HepG2 (cell line): ENCODE results near the gene GRAMD4. TPM values are rescaled to one million over a fixed set of nuclear protein-coding genes. Genes with fewer than 3 reads are reported as not detected.
A peak's percentile ranks its signal among the peaks of the same experiment; 100 is the strongest.

Experiments
- ATAC-seq: fragments of 200-7000 bp; cut with Tn5 transposase; 3 replicates; pipeline ENCODE4 v1.9.1; 2020; ENCODE audit warnings: mild to moderate bottlenecking, moderate library complexity
- BruUV-seq: library from RNA; stranded (reverse); fragments of 400-500 nt; replicated peaks from 2 replicates; lab custom pipeline; 2021; lab: Mats Ljungman, UMichigan
- CTCF ChIA-PET: fragments of 300-600 bp; formaldehyde crosslinking; extraction: SDS; loops from one replicate; lab custom pipeline; 2021; ENCODE audit warnings: low total read pairs, inconsistent platforms, low intra/inter-chr PET ratio; lab: Yijun Ruan, JAX
- POLR2A ChIA-PET: fragments of 350-600 bp; sonication (Branson Sonifier 250); formaldehyde crosslinking; loops from one replicate; lab custom pipeline; 2020; ENCODE audit warnings: antibody characterized with exemption, inconsistent platforms; lab: Yijun Ruan, JAX
- DNase-seq: peaks from one replicate; pipeline ENCODE4 v3.0.0-alpha.2; 2015; ENCODE audit warnings: low spot score
- FAIRE-seq: peaks from 3 replicates; lab custom pipeline; 2011; peaks lifted over from hg19 to GRCh38; lab: Jason Lieb, UNC
- H2AFZ ChIP-seq: one replicate; pipeline ENCODE4 v1.6.1; 2011; ENCODE audit warnings: low read length, inconsistent platforms
- H3K27ac ChIP-seq: fragments of 300-600 bp; 3 replicates; pipeline ENCODE4 v1.8.0; 2011; ENCODE audit warnings: mixed run types, mild to moderate bottlenecking, mixed read lengths, low read length, inconsistent platforms; ENCODE audit not compliant: insufficient read depth; ENCODE audit errors: extremely low read length
- H3K27me3 ChIP-seq, 2 experiments: fragments of 200-600 bp in 1 of 2; 2 replicates in 1 of 2; 3 replicates in 1 of 2; pipeline versions ENCODE4 v1.6.0 to v1.8.0; 2011; ENCODE audit warnings: low read length in 2 of 2, mild to moderate bottlenecking in 2 of 2, moderate library complexity in 2 of 2, inconsistent platforms in 1 of 2; ENCODE audit not compliant: insufficient read depth in 2 of 2, control insufficient read depth in 1 of 2
- H3K36me3 ChIP-seq, 2 experiments: fragments of 200-600 bp in 1 of 2; replicated peaks in 1 of 2; 2 replicates in 1 of 2; 3 replicates in 1 of 2; pipeline versions ENCODE4 v1.5.1 to v1.8.0; 2011; ENCODE audit warnings: low read length in 2 of 2, inconsistent platforms in 1 of 2; ENCODE audit not compliant: insufficient read depth in 2 of 2, control insufficient read depth in 1 of 2
- H3K4me1 ChIP-seq: 2 replicates; pipeline ENCODE4 v1.5.1; 2012; ENCODE audit warnings: low read length, inconsistent platforms; ENCODE audit not compliant: insufficient read depth
- H3K4me2 ChIP-seq: 2 replicates; pipeline ENCODE4 v1.6.0; 2011; ENCODE audit warnings: low read depth, low read length, inconsistent platforms
- H3K4me3 ChIP-seq, 3 experiments: fragments of 200-600 bp in 1 of 3; sonication (generic), shearing (Covaris generic) in 1 of 3; replicated peaks in 1 of 3; 2 replicates each; pipeline ENCODE4 v1.5.1; 2011 to 2016; ENCODE audit warnings: low read length in 3 of 3, inconsistent platforms in 2 of 3, low read depth in 2 of 3, mild to moderate bottlenecking in 2 of 3, control low read depth in 1 of 3, mixed read lengths in 1 of 3; ENCODE audit not compliant: insufficient read depth in 1 of 3
- H3K79me2 ChIP-seq: one replicate; pipeline ENCODE4 v1.6.1; 2011; ENCODE audit warnings: low read length, inconsistent platforms; ENCODE audit not compliant: insufficient read depth
- H3K9ac ChIP-seq: 2 replicates; pipeline ENCODE4 v1.6.0; 2011; ENCODE audit warnings: mild to moderate bottlenecking, low read depth, low read length, inconsistent platforms; ENCODE audit not compliant: insufficient read depth
- H3K9me3 ChIP-seq: 2 replicates; pipeline ENCODE4 v1.5.1; 2012; ENCODE audit warnings: mild to moderate bottlenecking, low read length
- H4K20me1 ChIP-seq: 2 replicates; pipeline ENCODE4 v1.6.0; 2011; ENCODE audit warnings: inconsistent platforms, mild to moderate bottlenecking, low read length, moderate library complexity; ENCODE audit not compliant: insufficient read depth
- BHLHE40 ChIP-seq: IDR thresholded peaks from 2 replicates; pipeline ENCODE4 v1.6.1; 2011; ENCODE audit warnings: low read length, improper control_type of control experiment
- MED13 ChIP-seq: sonication (generic); formaldehyde crosslinking; IDR thresholded peaks from 2 replicates; pipeline ENCODE4 v1.5.0; 2020; ENCODE audit warnings: missing genetic modification reagents
- SP1 ChIP-seq, 2 experiments: fragments of 450-650 bp in 1 of 2; sonication (generic) in 1 of 2; formaldehyde crosslinking in 1 of 2; IDR thresholded peaks; 2 replicates each; pipeline versions ENCODE4 v1.4.0 to v1.6.1; 2016 to 2020; ENCODE audit warnings: missing genetic modification reagents in 1 of 2
- TARDBP ChIP-seq: sonication (generic); formaldehyde crosslinking; IDR thresholded peaks from 2 replicates; pipeline ENCODE4 v1.8.0; 2022; ENCODE audit warnings: mild to moderate bottlenecking, missing genetic modification reagents
- TBP ChIP-seq: sonication (generic); formaldehyde crosslinking; IDR thresholded peaks from 2 replicates; pipeline ENCODE4 v1.5.0; 2020; ENCODE audit warnings: missing genetic modification reagents
- ZFP37 ChIP-seq: sonication (generic); formaldehyde crosslinking; IDR thresholded peaks from 2 replicates; pipeline ENCODE4 v1.4.0; 2020; ENCODE audit warnings: missing genetic modification reagents, borderline replicate concordance
- ZFP62 ChIP-seq: sonication (generic); formaldehyde crosslinking; IDR thresholded peaks from 2 replicates; pipeline ENCODE4 v1.4.0; 2020; ENCODE audit warnings: missing genetic modification reagents
- ZIK1 ChIP-seq: sonication (generic); formaldehyde crosslinking; IDR thresholded peaks from 2 replicates; pipeline ENCODE4 v1.5.0; 2020; ENCODE audit warnings: mild to moderate bottlenecking, low read depth, missing genetic modification reagents, borderline replicate concordance
- ZNF136 ChIP-seq: sonication (generic); formaldehyde crosslinking; IDR thresholded peaks from 2 replicates; pipeline ENCODE4 v1.8.1; 2022; ENCODE audit warnings: low read depth, mild to moderate bottlenecking, moderate library complexity, missing genetic modification reagents
- ZNF256 ChIP-seq: sonication (generic); formaldehyde crosslinking; conservative IDR thresholded peaks from 2 replicates; pipeline ENCODE4 v1.4.0; 2020; ENCODE audit warnings: missing genetic modification reagents
- ZNF296 ChIP-seq: sonication (generic); formaldehyde crosslinking; conservative IDR thresholded peaks from 2 replicates; pipeline ENCODE4 v1.5.0; 2020; ENCODE audit warnings: mild to moderate bottlenecking, missing genetic modification reagents
- ZNF3 ChIP-seq: IDR thresholded peaks from 2 replicates; pipeline ENCODE4 v1.7.0; 2017; ENCODE audit warnings: inconsistent platforms
- ZNF329 ChIP-seq: sonication (generic); formaldehyde crosslinking; IDR thresholded peaks from 2 replicates; pipeline ENCODE4 v1.9.0; 2021; ENCODE audit warnings: low read depth, mild to moderate bottlenecking, missing genetic modification reagents
- ZNF382 ChIP-seq: sonication (generic); formaldehyde crosslinking; IDR thresholded peaks from 2 replicates; pipeline ENCODE4 v1.5.0; 2020; ENCODE audit warnings: missing genetic modification reagents, mild to moderate bottlenecking, borderline replicate concordance
- ZNF550 ChIP-seq: sonication (generic); formaldehyde crosslinking; IDR thresholded peaks from 2 replicates; pipeline ENCODE4 v1.4.0; 2020; ENCODE audit warnings: mild to moderate bottlenecking, missing genetic modification reagents, borderline replicate concordance
- ZNF614 ChIP-seq: IDR thresholded peaks from 2 replicates; pipeline ENCODE4 v1.6.1; 2018; ENCODE audit warnings: missing biosample characterization, missing genetic modification reagents, inconsistent platforms, borderline replicate concordance
- ZNF746 ChIP-seq: sonication (generic); formaldehyde crosslinking; IDR thresholded peaks from 2 replicates; pipeline ENCODE4 v1.8.0; 2022; ENCODE audit warnings: mild to moderate bottlenecking, missing genetic modification reagents
- ZNF749 ChIP-seq: sonication (generic); formaldehyde crosslinking; IDR thresholded peaks from 2 replicates; pipeline ENCODE4 v1.8.0; 2022; ENCODE audit warnings: mild to moderate bottlenecking, missing genetic modification reagents, moderate library complexity, borderline replicate concordance
- WGBS: methylation state at CpG from one replicate; pipeline ENCODE4 v1.1.6; 2017; ENCODE audit warnings: low lambda C conversion rate; 5-methylcytosine and 5-hydroxymethylcytosine counted together
- in situ Hi-C: cut with HindIII; loops from 2 replicates; pipeline ENCODE4 v1.10.0; 2017; ENCODE audit warnings: low pct_unique_long_range_greater_than_20kb; ENCODE audit not compliant: extremely low pct_ligation_motif_present
- intact Hi-C: fragments of 100-400 bp; cut with micrococcal nuclease; formaldehyde crosslinking; loops from one replicate; pipeline ENCODE4 v1.10.0; 2022; ENCODE audit not compliant: unreplicated experiment
- polyA plus RNA-seq, 8 experiments: library from polyadenylated mRNA; depleted of rRNA in 3 of 8; stranded (reverse) in 7 of 8; unstranded in 1 of 8; fragments of >200 nt; fragmentation: Illumina TruSeq in 4 of 8; extraction: Trizol in 4 of 8; gene quantifications; 2 replicates each; pipeline versions ENCODE4 v1.2.1 to v1.2.3, GENCODE V29; 2011 to 2016; ENCODE audit warnings: low read depth in 4 of 8, missing spikeins in 1 of 8, mixed read lengths in 1 of 8; ENCODE audit not compliant: insufficient read depth in 1 of 8
- total RNA-seq, 5 experiments: library from RNA; depleted of rRNA; stranded (reverse); fragments of >200 nt; fragmentation: Illumina TruSeq; extraction: Trizol; gene quantifications; 2 replicates each; pipeline ENCODE4 v1.2.3, GENCODE V29; 2016; ENCODE audit warnings: low read depth in 1 of 5
- TF ChIP-seq, protein P1 (sequence below): sonication (generic); formaldehyde crosslinking; IDR thresholded peaks from 2 replicates; pipeline ENCODE4 v1.9.0; 2021; ENCODE audit warnings: missing genetic modification reagents, mild to moderate bottlenecking, borderline replicate concordance
- TF ChIP-seq, protein P2 (sequence below): sonication (generic); formaldehyde crosslinking; IDR thresholded peaks from 2 replicates; pipeline ENCODE4 v1.8.0; 2023; ENCODE audit warnings: mild to moderate bottlenecking, missing genetic modification reagents
- TF ChIP-seq, protein P3 (sequence below): sonication (generic); formaldehyde crosslinking; IDR thresholded peaks from 2 replicates; pipeline ENCODE4 v1.8.1; 2022; ENCODE audit warnings: mild to moderate bottlenecking, missing genetic modification reagents

Gene GRAMD4
- total and polyA plus RNA-seq, 2 of the 13 experiments (the other 11 are each of a cell fraction or from before 2014, with no cell fraction given), result 15.2 to 15.7 TPM

DNA sequence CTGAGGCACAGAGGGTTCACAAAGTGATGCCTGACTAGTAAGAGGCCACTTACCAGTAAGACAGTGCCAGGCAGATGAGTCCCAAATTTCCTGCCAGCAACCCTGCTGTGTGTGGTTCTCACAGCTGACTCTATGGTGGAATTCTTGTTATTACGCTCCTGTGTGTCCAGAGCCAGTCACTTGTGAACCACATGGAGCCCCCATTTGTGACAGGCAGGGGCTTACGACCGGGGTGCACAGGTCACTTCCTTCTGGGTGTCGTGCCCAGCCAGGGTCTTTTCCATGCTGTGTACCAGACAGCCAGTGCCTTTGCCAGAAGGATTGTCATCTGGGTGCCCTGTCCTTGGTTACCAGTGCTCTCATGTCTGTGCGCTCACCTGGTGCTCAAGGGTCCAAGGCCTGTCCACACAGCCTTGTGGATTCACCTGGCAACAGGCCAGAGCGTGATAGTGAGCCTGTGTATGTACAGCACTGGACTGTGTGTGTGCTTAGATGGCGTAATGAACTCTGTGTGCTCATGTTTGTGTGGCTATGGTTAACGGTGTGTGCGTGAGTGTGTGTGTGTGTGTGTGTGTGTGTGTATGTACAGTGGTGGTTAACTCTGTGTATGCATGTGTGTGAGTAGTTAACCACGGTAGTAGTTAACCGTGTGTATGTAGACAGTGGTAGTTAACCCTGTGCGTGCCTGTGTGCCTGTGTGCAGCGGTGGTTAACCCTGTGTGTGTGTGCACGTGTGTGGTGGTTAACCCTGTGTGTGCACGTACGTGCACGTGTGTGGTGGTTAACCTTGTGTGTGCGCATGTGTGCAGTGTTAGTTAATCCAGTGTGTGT is 18.6 kb downstream of the GRAMD4 start:
- no peaks in the 10 kb centered on the region for H3K36me3 ChIP-seq
- CTCF ChIA-PET, result no interaction called here
- peak overlapping the region; percentile 42 for H3K9ac ChIP-seq
- no peak overlapping the region for H2AFZ ChIP-seq
- peak; percentile 92 for ATAC-seq
- FAIRE-seq, result peak; percentile 99
- no peaks in the 10 kb centered on the region for H3K9me3 ChIP-seq
- WGBS, result 36% methylated on average over 9 of the region's 18 CpGs
- H3K27me3 ChIP-seq, result no peaks in the 10 kb centered on the region
- no peaks in the 10 kb centered on the region for H3K79me2 ChIP-seq
- peak overlapping the region; percentile 68 for H3K4me2 ChIP-seq
- peak overlapping the region; percentile 86 for H3K27ac ChIP-seq
- BruUV-seq, result no TSS peak
- in situ Hi-C loops (no loop called here), intact Hi-C loops (loop anchor here (5.0 kb wide), 1 partner anchor 77 kb away; no protein-coding TSS in a partner anchor)
- H3K4me1 ChIP-seq, result peaks cover 57% of the 10 kb centered on the region
- POLR2A ChIA-PET, result no interaction called here
- H3K4me3 ChIP-seq, result peak overlapping the region in 1 of 3 experiments; percentile 31; a peak in 2 of 6 replicates
- H4K20me1 ChIP-seq, result no peaks in the 10 kb centered on the region
- DNase-seq, result peak; percentile 99
- TF ChIP-seq TARDBP (CRISPR knock-in tag) (peak; percentile 99), ZNF136 (0 out of 2 replicates have a peak, but pooled peaks have one; percentile 53), ZIK1 (0 out of 2 replicates have a peak, but pooled peaks have one; percentile 24), ZNF614 (CRISPR knock-in tag) (peak; percentile 95; the same call in 1 of the 2 replicates), ZNF3 (CRISPR knock-in tag) (no peak), BHLHE40 (peak; percentile 74), MED13 (CRISPR knock-in tag) (no peak), ZFP62 (CRISPR knock-in tag) (no peak), TBP (CRISPR knock-in tag) (no peak), ZNF746 (CRISPR knock-in tag) (no peak; the same call in 1 of the 2 replicates), ZNF256 (no peak), ZFP37 (CRISPR knock-in tag) (no peak), ZNF550 (CRISPR knock-in tag) (no peak), ZNF749 (no peak), ZNF296 (CRISPR knock-in tag) (0 out of 2 replicates have a peak, but pooled peaks have one; percentile 50), ZNF329 (CRISPR knock-in tag) (no peak), ZNF382 (no peak), SP1 (IDR thresholded peaks at IDR 0.05) (no peak), SP1 (CRISPR knock-in tag; IDR thresholded peaks at IDR 0.05) (no peak)
- TF ChIP-seq, protein P1, sequence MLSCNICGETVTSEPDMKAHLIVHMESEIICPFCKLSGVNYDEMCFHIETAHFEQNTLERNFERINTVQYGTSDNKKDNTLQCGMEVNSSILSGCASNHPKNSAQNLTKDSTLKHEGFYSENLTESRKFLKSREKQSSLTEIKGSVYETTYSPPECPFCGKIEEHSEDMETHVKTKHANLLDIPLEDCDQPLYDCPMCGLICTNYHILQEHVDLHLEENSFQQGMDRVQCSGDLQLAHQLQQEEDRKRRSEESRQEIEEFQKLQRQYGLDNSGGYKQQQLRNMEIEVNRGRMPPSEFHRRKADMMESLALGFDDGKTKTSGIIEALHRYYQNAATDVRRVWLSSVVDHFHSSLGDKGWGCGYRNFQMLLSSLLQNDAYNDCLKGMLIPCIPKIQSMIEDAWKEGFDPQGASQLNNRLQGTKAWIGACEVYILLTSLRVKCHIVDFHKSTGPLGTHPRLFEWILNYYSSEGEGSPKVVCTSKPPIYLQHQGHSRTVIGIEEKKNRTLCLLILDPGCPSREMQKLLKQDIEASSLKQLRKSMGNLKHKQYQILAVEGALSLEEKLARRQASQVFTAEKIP (CRISPR knock-in tag), result no peak
- TF ChIP-seq, protein P2, sequence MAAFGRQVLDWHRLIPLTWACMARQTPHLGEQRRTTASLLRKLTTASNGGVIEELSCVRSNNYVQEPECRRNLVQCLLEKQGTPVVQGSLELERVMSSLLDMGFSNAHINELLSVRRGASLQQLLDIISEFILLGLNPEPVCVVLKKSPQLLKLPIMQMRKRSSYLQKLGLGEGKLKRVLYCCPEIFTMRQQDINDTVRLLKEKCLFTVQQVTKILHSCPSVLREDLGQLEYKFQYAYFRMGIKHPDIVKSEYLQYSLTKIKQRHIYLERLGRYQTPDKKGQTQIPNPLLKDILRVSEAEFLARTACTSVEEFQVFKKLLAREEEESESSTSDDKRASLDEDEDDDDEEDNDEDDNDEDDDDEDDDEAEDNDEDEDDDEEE, result no peak
- TF ChIP-seq, protein P3, sequence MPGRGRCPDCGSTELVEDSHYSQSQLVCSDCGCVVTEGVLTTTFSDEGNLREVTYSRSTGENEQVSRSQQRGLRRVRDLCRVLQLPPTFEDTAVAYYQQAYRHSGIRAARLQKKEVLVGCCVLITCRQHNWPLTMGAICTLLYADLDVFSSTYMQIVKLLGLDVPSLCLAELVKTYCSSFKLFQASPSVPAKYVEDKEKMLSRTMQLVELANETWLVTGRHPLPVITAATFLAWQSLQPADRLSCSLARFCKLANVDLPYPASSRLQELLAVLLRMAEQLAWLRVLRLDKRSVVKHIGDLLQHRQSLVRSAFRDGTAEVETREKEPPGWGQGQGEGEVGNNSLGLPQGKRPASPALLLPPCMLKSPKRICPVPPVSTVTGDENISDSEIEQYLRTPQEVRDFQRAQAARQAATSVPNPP, result no peak
